ENCODE data around the gene SQOR.

Gene SQOR

DNA sequence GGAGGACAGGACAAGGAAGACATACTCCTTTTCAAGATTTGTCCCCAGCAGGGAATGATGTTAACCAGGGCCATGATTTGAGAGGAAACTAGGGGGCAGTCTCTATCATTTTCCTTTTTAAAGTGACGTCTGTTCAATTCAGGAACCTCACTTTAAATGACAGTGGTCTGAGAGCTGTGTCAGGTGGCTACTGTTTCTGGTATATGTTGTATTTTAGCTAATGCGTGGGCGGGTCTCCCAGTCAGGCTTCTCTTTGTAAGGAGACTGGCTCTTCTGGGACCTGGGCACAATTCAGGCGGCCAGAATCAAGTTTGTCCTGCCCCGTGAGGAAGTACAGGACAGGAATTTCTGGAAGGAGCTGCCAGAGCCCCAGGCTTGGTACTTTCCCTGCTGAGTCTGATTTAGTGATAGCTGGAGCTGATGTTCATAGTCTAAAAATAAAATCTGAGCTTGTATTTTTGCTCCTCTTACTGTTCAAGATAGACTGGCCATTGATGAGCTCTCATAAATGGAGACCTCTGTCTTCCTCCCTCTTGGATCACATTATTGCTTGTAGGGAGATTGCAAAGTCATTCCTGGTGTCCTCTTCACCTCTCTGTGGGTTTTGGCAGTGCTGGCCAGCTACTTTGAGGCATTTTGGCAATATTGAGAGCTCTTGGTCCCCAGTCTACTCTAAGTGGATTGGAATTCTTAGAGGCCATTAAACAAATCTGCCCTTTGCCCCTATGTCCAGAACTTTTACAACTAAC lies 25.6 kb downstream of the SQOR start:
- no peak for DNase-seq (ENCODE audit: low read depth)

DNA sequence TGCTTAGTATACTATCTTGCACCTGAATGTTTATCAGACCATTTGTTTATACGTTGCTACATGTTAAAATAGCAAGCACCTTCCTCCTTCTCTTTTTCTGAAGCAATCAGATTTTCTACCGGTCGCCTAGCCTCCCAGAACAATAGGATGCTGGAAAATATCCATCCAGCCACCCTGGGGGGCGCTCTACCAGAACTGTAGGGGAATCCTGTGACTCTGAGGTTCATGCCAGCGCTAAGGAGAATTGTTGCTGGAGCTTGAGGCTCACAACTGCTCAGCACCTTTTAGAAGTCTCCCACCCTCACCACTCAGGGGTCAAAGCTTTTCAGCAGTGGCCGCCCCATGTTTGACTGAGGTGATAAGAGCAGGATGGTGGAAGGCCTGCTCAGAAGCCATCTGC lies 27.5 kb downstream of the SQOR start:
- no peak for DNase-seq (ENCODE audit: low read depth)

DNA sequence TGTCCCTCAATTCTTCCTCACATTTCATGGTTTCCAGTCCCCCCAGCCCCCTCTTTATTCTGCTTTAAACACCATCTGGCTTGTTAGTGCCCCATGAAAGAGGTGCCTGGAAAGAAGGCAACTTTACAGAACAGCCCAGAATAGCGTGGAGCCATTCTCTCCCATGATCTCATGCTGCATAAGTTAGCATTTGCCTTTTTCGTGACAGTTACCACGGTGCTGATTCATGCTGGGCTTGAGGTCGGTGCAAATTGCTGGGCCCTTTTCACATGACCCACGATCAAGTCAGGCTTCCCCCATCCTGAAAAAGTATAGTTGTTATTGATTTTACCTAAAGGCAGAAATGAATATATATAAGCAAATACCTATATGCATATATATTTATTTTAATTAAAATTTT lies 29.6 kb downstream of the SQOR start:
- DNase-seq (ENCODE audit: low read depth): peak; percentile 67

DNA sequence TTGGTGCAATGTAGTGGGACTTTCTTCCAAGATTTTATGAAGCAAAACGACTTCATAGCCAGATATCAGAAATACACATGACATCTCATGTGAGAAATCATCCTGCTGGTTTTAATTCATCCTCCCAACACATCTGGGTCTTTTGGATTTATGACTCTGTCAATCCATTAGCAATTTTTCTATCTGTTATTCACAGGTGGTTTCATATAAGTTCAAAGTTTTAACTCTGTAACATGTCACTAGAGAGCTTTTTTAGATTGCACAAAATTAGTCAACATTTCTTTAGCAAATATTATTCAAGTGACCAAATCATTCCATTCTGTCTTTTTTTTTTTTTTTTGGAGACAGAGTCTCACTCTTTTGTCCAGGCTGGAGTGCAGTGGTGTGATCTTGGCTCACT lies 30.4 kb downstream of the SQOR start:
- DNase-seq (ENCODE audit: low read depth): no peak

DNA sequence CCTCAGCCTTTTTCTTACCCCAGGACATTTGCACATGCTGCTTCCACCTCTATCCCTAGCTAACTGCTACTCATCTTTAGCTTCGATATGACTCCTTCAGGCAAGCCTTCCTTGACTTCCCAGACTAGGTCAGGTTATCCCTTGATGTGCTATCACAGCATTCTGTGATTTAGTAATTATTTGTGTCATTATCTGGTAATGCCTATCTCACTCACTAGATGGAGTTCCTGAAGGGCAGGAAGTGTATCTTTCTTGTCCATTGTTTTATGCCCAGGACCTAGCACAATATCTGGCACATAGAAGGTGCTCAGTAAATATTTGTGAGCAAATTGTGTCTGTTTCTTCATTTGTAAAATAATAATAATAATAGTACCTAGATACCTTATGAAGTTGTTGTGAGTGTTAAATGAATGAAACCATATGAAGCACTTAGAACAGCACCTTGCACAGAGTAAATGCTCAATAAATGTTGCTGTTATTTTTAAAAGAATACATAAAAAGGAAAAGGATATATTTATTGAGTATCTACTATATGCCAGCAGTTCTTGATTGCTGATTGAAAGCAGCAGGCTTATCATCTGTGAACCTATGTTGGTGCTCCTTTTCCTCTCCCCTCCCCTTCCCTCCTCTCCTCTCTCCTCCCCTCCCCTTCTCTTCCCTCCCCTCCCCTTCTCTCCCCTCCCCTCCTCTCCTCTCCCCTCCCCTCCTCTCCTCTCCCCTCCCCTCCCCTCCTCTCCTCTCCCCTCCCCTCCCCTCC lies 31.5 kb downstream of the SQOR start:
- DNase-seq (ENCODE audit: low read depth): no peak

DNA sequence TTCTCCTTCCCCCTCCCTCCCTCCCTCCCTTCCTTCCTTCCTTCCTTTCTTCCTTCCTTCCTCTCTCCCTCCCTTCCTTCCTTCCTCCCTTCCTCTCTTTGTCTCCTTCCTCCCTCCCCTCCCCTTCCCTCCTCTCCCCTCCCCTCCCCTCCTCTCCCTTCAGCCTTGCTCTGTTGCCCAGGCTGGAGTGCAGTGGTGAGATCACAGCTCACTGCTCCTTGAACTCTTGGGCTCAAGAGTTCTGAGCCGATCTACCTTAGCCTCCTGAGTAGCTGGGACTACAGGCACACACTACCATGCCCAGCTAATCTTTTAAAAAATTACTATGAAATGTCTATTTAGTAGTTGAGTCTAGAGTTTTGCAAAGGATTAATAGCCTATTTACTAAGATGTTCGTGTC lies 32.2 kb downstream of the SQOR start:
- DNase-seq (ENCODE audit: low read depth): no peak

DNA sequence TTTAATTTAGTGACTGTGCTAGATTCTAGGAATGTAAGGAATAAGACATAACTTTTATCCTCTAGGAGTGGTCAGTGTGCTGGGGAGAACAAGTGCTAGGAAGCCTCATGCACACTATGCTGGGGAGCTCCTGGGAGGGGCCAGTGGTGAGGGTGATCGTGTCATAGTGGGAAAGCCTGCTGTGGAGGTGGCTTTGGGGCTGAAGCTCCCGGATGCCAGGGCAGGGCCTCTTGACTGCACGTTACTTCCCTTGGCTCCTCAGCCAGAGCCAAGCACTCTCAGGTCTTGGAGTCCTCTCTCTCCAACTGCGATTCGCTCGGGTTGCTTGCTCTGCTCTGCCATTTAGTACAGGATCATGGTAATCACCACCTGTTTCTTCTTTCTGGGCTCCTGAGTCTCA lies 33.6 kb downstream of the SQOR start:
- no peak for DNase-seq (ENCODE audit: low read depth)

DNA sequence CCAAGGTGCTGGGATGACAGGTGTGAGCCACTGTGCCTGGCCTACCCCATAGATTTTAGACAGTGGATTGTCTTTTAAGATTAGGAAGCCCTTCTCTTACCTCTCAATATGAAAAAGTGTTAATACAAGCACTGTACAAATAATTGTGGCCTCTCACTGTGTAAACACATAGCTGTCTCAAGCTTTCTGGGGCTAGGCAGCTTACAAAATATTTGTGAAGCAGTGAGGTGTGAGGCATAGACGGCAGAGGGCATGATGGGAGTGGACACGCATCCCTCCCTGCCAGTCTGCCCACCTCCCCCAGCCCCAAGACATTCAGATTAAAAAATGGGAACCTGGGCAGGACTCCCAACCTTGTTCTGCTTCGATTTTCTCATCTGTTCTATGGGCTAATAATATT lies 34.6 kb downstream of the SQOR start:
- DNase-seq (ENCODE audit: low read depth): no peak

DNA sequence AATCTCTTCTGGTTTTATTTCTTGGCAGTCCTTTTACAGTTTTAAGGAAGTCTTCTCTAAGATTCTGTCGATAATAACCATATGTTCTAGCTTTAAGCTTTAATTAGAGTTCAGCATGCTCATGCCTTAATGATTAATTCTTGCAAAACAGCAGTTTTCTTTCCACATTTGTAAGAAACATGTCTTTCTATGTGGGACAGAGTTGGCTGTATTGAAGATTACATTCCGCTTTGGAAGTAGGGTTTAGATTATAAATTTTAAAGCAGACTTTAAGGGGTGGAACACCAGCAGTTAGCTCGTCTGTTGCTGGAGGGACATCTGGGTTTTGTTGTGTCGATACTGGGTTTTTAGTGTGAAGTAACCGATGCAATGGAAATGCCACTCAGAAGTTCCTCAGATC lies 35.3 kb downstream of the SQOR start:
- no peak for DNase-seq (ENCODE audit: low read depth)

DNA sequence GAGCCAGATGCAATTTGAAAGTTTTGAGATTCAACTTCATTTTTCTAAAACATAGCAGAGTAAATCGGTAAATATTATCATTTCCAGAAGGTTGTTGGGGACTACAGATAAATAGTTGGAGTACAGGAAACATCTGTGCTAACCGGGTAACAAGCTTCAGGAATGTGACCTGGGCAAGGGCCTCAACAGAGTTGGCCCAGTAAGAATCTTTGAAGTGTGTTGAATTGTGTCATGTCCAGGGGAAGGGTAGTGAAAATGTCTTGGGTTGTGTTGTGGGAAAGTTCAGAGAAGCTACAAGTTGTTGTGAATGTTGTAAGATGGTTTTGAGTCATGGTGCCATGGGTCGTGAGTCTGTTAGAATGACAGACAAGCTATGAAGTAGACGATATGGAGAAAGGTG lies 35.7 kb downstream of the SQOR start:
- peak; percentile 76 for DNase-seq (ENCODE audit: low read depth)

DNA sequence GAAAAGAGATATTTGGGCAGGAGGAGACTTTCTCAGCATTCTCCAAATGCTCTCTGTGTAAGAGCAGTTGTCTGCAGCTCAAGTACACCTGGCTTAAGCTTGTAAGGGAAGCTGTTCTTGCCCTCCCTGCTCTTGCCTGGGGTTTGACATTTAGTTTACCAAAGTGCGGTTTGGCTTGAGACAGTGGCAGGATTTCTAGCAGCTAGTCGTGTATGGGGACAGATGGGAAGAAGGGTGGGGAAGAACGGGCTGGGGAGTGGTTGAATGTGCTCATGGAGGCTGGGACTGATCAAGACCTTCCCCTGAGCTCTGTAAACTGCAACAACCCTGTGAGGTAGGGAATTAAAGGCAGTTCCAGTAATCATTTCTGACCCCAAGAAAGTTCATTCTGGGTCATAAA lies 39.8 kb downstream of the SQOR start:
- DNase-seq (ENCODE audit: low read depth): no peak

DNA sequence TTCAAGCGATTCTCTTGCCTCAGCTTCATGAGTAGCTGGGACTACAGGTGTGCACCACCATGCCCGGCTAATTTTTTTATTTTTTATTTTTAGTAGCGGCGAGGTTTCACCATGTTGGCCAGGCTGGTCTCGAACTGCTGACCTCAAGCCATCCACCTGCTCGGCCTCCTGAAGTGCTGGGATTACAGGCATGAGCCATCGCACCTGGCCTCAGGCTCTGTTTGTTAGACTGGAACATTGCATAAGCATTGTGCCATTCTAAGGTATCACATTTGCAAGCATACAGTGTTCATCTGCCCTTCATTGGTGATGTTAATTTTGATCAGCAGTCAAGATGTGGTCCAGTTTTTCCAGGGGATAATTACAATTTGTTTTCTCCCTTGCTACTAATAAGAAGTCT lies 43.0 kb downstream of the SQOR start:
- no peak for DNase-seq (ENCODE audit: low read depth)

DNA sequence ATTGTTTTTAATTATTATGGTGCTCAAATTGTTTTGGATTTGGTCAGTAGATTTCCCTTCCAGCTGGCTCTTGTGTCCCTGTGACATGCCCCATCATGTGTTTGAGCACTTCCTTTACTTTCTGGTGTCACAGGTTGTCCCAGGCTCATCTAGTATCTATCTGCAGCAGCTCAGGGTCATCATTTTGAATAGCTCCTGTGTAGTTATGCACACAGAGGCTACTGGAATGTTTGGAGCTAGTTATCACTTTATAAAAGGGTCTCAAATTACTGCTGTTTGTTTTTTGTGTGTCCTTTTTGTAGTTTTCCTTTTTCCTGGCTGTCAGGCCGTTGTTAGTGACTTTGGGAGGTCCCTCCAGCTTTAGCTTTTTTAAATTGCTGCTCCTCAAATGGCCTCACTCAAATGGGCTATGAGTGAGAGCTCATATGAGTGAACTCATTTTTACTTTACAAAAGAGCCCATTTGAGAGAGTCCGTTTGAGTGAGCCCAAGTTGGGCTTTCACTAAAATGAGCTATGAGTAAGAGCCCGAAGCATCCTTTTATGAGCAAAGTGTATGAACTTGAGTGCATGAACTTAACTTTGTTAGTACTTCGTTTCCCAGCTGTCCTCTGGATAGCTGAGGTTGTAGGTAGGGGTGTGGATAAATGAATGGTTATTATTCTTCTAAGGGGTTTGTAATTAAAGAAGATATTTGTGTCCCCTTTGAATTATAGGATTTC lies 43.8 kb downstream of the SQOR start:
- DNase-seq (ENCODE audit: low read depth): peak; percentile 51

DNA sequence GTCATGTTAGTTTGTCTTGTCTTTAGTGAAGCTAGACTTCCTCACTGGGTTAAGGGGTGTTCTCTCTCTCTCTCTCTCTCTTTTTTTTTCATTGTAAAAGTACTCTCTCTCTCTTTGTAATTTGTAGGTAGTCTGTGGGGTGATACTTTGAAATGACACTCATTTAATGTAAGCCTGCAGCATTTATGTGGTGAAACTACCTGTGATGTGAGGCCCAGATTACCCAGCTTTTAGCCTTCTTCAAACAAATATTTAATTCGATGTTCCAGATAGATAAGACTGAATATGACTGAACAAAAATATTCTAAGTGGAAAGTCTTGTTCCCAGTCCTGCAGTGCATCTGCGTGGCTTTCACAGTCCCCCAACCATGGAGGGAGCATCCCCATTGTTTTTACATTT lies 49.7 kb downstream of the SQOR start:
- DNase-seq (ENCODE audit: low read depth): no peak

DNA sequence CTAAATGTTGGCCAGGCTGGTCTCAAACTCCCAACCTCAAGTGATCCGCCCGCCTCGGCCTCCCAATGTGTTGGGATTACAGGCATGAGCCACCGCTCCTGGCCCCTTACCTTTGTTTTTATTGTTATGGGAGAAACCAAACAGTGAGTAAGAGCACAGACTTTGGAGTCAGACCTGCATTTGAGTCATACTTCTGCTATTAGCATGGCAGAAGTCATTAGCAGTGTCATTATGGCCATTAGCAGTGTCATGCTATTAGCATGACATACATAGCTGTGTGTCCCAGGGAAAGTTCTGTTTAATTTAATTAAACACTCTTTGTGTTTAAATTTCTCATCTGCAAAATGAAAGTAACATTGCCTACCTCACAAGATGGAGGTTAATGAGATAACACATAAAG lies 54.8 kb downstream of the SQOR start:
- DNase-seq (ENCODE audit: low read depth): no peak

DNA sequence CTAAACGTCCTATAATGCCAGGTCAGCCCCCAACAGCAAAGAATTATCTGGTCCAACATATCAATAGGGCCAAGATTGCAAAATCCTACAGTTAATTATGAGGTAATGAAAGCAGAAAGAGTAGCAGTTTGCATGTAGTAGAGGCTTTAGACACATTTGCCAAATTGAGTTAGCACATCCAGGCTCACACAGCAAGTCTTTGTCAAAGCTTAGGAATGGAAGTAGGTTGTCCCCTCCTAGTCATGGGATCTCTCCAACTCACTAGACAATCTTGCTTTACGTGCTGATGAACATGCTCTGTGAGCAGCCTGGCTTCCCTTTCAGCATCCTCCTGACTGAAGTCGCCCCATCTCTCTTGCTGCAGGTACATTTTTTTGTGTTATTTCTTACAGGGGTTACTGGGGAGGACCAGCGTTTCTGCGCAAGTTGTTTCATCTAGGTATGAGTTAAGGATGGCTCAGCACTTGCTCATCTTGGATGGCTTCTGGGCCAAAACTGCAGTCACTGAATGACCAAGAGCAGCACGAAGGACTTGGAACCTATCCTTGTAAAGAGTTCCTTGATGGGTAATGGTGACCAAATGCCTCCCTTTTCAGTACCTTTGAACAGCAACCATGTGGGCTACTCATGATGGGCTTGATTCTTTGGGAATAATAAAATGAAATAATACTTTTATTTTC lies 55.9 kb downstream of the SQOR start:
- no peak for DNase-seq (ENCODE audit: low read depth)

DNA sequence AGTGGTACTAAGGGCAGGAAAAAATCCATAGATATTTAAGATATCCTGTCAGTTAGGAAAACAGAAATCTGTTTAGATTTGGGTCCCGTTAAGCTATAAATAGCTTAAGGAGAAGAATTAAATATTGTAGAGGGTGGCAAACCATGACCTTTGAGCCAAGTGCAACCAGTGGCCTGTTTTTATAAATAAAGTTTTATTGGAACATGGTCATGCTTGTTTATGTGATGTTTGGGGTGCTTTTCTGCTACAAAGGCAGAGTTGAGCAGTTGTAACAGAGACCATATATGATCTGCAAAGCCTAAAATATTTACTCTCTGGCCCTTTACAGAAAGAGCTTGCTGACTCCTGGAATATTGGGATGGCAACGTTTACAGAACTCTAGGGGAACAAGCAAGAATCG lies 66.3 kb downstream of the SQOR start:
- DNase-seq (ENCODE audit: low read depth): no peak

DNA sequence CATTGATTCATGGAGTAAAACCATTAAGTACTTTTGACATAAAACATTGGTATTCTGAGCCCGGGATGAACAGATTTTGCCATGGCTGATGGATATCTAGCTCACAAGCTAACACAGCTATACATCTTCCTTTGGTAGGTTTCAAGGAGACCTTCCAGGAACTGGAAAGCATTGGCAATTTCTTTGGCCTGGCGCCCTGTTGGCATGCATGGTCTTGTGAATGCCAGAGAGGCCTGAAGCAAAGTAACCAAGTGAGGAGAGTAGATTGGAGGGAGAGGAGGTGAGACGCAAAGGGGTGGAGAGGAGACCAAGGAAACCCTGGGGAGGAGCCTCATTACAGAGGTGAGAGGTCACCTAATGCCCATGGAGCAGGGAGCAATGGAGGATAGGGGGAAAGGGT lies 67.2 kb downstream of the SQOR start:
- DNase-seq (ENCODE audit: low read depth): no peak

DNA sequence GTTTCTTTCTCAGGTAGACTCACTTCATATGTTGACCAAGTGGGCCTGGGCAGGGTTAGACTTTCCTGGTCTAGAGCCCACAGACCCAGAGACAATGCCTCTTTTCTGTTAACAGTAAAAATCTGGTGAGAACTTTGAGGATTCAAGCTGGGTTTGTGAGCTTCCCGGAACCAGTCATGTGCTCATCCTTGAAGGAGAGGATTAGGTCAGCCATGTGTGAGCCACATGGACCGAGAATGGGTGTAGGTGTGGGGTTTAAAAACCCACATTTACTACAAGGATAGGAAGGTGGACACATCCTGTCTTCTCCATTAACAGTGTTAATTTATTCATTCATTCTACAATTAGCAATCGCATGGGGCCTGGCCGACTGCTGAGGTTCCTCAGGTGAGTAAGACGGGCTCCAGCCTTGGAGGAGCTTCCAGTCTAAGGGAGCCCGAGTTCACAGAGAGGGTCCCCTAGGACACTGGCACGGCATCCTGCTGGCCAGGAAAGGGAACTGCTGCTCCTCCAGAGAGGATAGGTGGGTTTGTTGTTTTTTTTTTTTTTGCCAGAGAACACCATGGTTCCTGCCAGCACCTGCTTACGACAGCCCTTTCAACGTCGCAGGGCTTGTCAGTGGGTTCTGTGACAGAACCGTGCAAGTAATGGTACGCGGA lies 69.0 kb downstream of the SQOR start:
- no peak for DNase-seq (ENCODE audit: low read depth)

DNA sequence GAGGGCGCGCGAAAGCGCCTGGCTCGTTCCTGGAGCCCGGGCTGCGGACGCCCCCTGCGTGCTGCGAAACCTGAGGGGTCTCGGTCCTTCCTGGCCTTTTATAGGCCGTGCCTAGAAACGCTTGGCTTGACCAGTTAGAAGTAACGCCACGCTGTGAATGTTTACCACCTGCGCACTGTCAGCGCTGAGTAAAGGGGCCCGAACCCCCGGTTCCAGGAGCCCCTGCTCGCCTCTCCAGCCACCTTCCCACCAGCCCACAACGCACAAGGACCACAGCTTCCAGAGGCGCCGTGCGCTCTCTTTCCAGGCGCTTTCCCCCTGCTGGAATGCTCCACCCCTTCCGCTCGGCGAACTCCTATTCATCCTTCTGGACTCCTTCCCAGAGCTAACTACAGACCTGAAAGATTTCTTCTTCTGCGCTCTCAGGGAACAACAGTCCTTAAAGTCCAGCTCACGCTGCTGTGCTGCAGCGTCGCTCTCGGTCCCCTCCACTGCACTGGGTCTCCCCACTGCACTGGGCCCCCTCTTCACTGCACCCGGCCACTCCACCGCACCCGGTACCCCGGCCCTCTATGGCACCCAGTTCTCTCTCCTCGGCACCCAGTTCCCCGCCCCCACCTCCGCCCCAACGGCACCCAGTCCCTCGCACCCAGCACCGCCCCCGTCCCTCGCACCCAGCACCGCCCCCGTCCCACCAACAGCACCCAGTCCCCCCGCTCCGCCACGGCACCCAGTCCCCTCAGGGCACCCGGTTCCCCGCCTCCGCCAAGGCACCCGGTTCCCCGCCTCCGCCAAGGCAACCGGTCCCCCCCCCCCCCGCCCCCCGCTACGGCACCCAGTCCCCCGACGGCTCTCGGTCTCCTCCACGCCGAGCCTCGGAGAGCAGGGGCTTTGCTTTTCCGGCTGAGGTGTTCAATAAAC lies 69.8 kb downstream of the SQOR start:
- DNase-seq (ENCODE audit: low read depth): peak; percentile 34
